Measurements from ENCODE around the gene C1orf35.

C1orf35 gene

GRCh38 chr1:228131766-228132165 is 28.6 kb upstream of the C1orf35 start:
- Histone ChIP-seq H3K27ac (no peak overlapping the region), H3K4me3 (no peak overlapping the region)
- DNase-seq (ENCODE audit: low spot score): no peak
- TF ChIP-seq CTCF (IDR thresholded peaks at IDR 0.05): no peak

- DNase-seq (ENCODE audit: low spot score): no peak
- no peak for TF ChIP-seq CTCF (IDR thresholded peaks at IDR 0.05)
- Histone ChIP-seq H3K4me3 (no peak overlapping the region), H3K27ac (no peak overlapping the region)
Measured at GRCh38 chr1:228125185-228125584, 22.1 kb upstream of the C1orf35 start.

GRCh38 chr1:228123505-228123904 is 20.4 kb upstream of the C1orf35 start:
- no peak overlapping the region for H3K27ac ChIP-seq
- no peak overlapping the region for H3K4me3 ChIP-seq
- TF ChIP-seq CTCF (IDR thresholded peaks at IDR 0.05): no peak
- no peak for DNase-seq (ENCODE audit: low spot score)

GRCh38 chr1:228122921-228123441 is 19.9 kb upstream of the C1orf35 start:
- Histone ChIP-seq H3K27ac (no peak overlapping the region), H3K4me3 (no peak overlapping the region)
- no peak for DNase-seq (ENCODE audit: low spot score)
- TF ChIP-seq CTCF (IDR thresholded peaks at IDR 0.05): no peak

- no peak overlapping the region for H3K4me3 ChIP-seq
- DNase-seq (ENCODE audit: low spot score): no peak
- TF ChIP-seq CTCF (IDR thresholded peaks at IDR 0.05): no peak
- peak overlapping the region in 1 of 2 donors; percentile 0 for H3K27ac ChIP-seq
Measured at GRCh38 chr1:228120857-228121489, 17.8 kb upstream of the C1orf35 start.

- DNase-seq (ENCODE audit: low spot score): no peak
- TF ChIP-seq CTCF (IDR thresholded peaks at IDR 0.05): no peak
- Histone ChIP-seq H3K27ac (peak overlapping the region in 1 of 2 donors; percentile 34), H3K4me3 (no peak overlapping the region)
Measured at GRCh38 chr1:228120351-228120750, 17.2 kb upstream of the C1orf35 start.

- Histone ChIP-seq H3K27ac (no peak overlapping the region), H3K4me3 (no peak overlapping the region)
- DNase-seq (ENCODE audit: low spot score): no peak
- TF ChIP-seq CTCF (IDR thresholded peaks at IDR 0.05): no peak
Measured at GRCh38 chr1:228118040-228118439, 14.9 kb upstream of the C1orf35 start.

Measured in coronary artery (tissue), 2 donors.